SU-DHL-6 (cell line): ENCODE measurements around the gene EHBP1.

ENCODE experiments used
- H2AFZ ChIP-seq: fragments of 200-600 bp; sonication (generic); 2 replicates; pipeline ENCODE4 v1.6.1; 2014; ENCODE audit warnings: low read depth, mild to moderate bottlenecking, moderate library complexity, mixed read lengths, antibody characterized with exemption, low read length; ENCODE audit not compliant: severe bottlenecking
- H3F3A ChIP-seq: fragments of 200-600 bp; shearing (Covaris generic); 2 replicates; pipeline ENCODE4 v1.6.0; 2016; ENCODE audit warnings: antibody characterized with exemption, mild to moderate bottlenecking; ENCODE audit not compliant: insufficient read depth
- H3K27ac ChIP-seq: fragments of 200-600 bp; sonication (generic); 2 replicates; pipeline ENCODE4 v1.5.1; 2016; ENCODE audit warnings: low read depth, mild to moderate bottlenecking, low read length, moderate library complexity, mixed read lengths
- H3K27me3 ChIP-seq: fragments of 200-600 bp; sonication (generic), shearing (Covaris generic); 2 replicates; pipeline ENCODE4 v1.6.0; 2014; ENCODE audit warnings: mild to moderate bottlenecking, low read length
- H3K36me3 ChIP-seq: fragments of 200-600 bp; sonication (generic); 2 replicates; pipeline ENCODE4 v1.6.1; 2014; ENCODE audit warnings: mild to moderate bottlenecking, low read length, mixed read lengths
- H3K4me2 ChIP-seq: fragments of 300-600, 200-600 bp; shearing (Covaris generic), sonication (generic); 2 replicates; pipeline ENCODE4 v1.6.0; 2014; ENCODE audit warnings: low read length, low read depth, mild to moderate bottlenecking; ENCODE audit not compliant: poor library complexity, severe bottlenecking
- H3K4me3 ChIP-seq: fragments of 200-600 bp; sonication (generic); 2 replicates; pipeline ENCODE4 v1.5.1; 2014; ENCODE audit warnings: antibody characterized with exemption, low read length, mild to moderate bottlenecking, mixed read lengths; ENCODE audit not compliant: insufficient read depth, poor library complexity, severe bottlenecking
- H3K79me2 ChIP-seq: fragments of 200-600 bp; sonication (generic); 2 replicates; pipeline ENCODE4 v1.6.1; 2014; ENCODE audit warnings: mild to moderate bottlenecking, low read length, moderate library complexity; ENCODE audit not compliant: insufficient read depth
- H3K9ac ChIP-seq: fragments of 200-600 bp; sonication (generic); 2 replicates; pipeline ENCODE4 v1.7.0; 2014; ENCODE audit warnings: mild to moderate bottlenecking, low read length
- H3K9me2 ChIP-seq: fragments of 200-600 bp; sonication (generic); replicated peaks from 2 replicates; pipeline ENCODE4 v1.6.1; 2014; ENCODE audit warnings: low read length; ENCODE audit not compliant: insufficient read depth
- H3K9me3 ChIP-seq: fragments of 200-600 bp; sonication (generic); 2 replicates; pipeline ENCODE4 v1.6.1; 2014; ENCODE audit warnings: low read length, mixed read lengths; ENCODE audit not compliant: insufficient read depth
- H4K20me1 ChIP-seq: fragments of 200-600 bp; sonication (generic); 2 replicates; pipeline ENCODE4 v1.6.1; 2014; ENCODE audit warnings: low read depth, mild to moderate bottlenecking, antibody characterized with exemption, low read length, moderate library complexity, mixed read lengths
- CTCF ChIP-seq: fragments of 200-600 bp; sonication (generic); IDR thresholded peaks from one replicate; pipeline ENCODE4 v1.5.1; 2017; ENCODE audit warnings: antibody characterized with exemption, mild to moderate bottlenecking, low read length, moderate library complexity; ENCODE audit not compliant: insufficient read depth, poor library complexity, severe bottlenecking
- EZH2phosphoT487 ChIP-seq: fragments of 200-600 bp; sonication (generic), shearing (Covaris generic); conservative IDR thresholded peaks from 2 replicates; pipeline ENCODE4 v1.6.1; 2018; ENCODE audit warnings: mild to moderate bottlenecking, antibody characterized with exemption, low read length, moderate library complexity, mixed read lengths

Gene EHBP1

GRCh38 chr2:62740221-62740620 lies 34.7 kb downstream of the EHBP1 start:
- no peaks in the 10 kb centered on the region for H3K27me3 ChIP-seq
- peaks cover 6% of the 10 kb centered on the region for H3K79me2 ChIP-seq
- TF ChIP-seq CTCF (no peak), EZH2phosphoT487 (no peak)
- no peak overlapping the region for H3K9ac ChIP-seq
- H3K36me3 ChIP-seq, result no peaks in the 10 kb centered on the region
- no peak overlapping the region for H3K4me3 ChIP-seq
- no peaks in the 10 kb centered on the region for H3K9me3 ChIP-seq
- 0 out of 2 replicates have a peak, but pooled peaks cover 16% of the 10 kb centered on the region for H4K20me1 ChIP-seq
- no peak overlapping the region for H2AFZ ChIP-seq
- H3F3A ChIP-seq, result no peaks in the 10 kb centered on the region
- H3K27ac ChIP-seq, result no peak overlapping the region
- H3K4me2 ChIP-seq, result no peak overlapping the region
- no peaks in the 10 kb centered on the region for H3K9me2 ChIP-seq

- Histone ChIP-seq H3K4me2 (no peak overlapping the region), H3K27me3 (no peaks in the 10 kb centered on the region), H3K9me2 (no peaks in the 10 kb centered on the region), H4K20me1 (0 out of 2 replicates have a peak, but pooled peaks cover 19% of the 10 kb centered on the region), H3K4me3 (no peak overlapping the region), H2AFZ (no peak overlapping the region), H3K9ac (no peak overlapping the region), H3K9me3 (no peaks in the 10 kb centered on the region), H3K27ac (no peak overlapping the region), H3F3A (no peaks in the 10 kb centered on the region), H3K36me3 (no peaks in the 10 kb centered on the region), H3K79me2 (peaks cover 6% of the 10 kb centered on the region)
- no peak for TF ChIP-seq CTCF
- no peak for TF ChIP-seq EZH2phosphoT487
These were observed 35.6 kb downstream of the EHBP1 start for GRCh38 chr2:62741127-62741526.

- Histone ChIP-seq H3K27ac (no peak overlapping the region), H3K79me2 (no peaks in the 10 kb centered on the region; the same call in none of the 2 replicates), H3K27me3 (no peaks in the 10 kb centered on the region), H3K4me3 (no peak overlapping the region), H3K9me2 (no peaks in the 10 kb centered on the region), H3K9me3 (no peaks in the 10 kb centered on the region), H3K9ac (no peak overlapping the region), H3F3A (no peaks in the 10 kb centered on the region), H2AFZ (no peak overlapping the region), H4K20me1 (0 out of 2 replicates have a peak, but pooled peaks cover 19% of the 10 kb centered on the region), H3K4me2 (no peak overlapping the region), H3K36me3 (no peaks in the 10 kb centered on the region)
- no peak for TF ChIP-seq EZH2phosphoT487
- no peak for TF ChIP-seq CTCF
These were observed 36.6 kb downstream of the EHBP1 start for GRCh38 chr2:62741954-62742722.
